WTC11 (cell line): ENCODE measurements around the gene LY6G6C. TPM values are rescaled to one million over a fixed set of nuclear protein-coding genes. Genes with fewer than 3 reads are reported as not detected.

Experiments used
- ATAC-seq: fragments of 200-7000 bp; cut with Tn5 transposase; 2 replicates; pipeline ENCODE4 v1.10.0; 2021; ENCODE audit warnings: mild to moderate bottlenecking, moderate library complexity
- CTCF ChIA-PET: fragments of 300-600 bp; sonication (Branson Sonifier 250); formaldehyde crosslinking; loops from one replicate; lab custom pipeline; 2021; ENCODE audit warnings: antibody characterized with exemption; lab: Charles Lee
- POLR2A ChIA-PET: fragments of 350-600 bp; sonication (Branson Sonifier 250); formaldehyde crosslinking; loops from one replicate; lab custom pipeline; 2021; ENCODE audit warnings: antibody characterized with exemption; lab: Charles Lee
- DNase-seq: peaks from one replicate; pipeline ENCODE4 v3.0.0; 2021; ENCODE audit warnings: low spot score
- H3K27ac Mint-ChIP-seq: 2 replicates; pipeline ENCODE4 v1.8.0; 2021; ENCODE audit warnings: mixed read lengths
- H3K27me3 Mint-ChIP-seq: 2 replicates; pipeline ENCODE4 v1.8.0; 2021; ENCODE audit warnings: low read depth, mild to moderate bottlenecking, moderate library complexity, mixed read lengths
- H3K36me3 Mint-ChIP-seq: 2 replicates; pipeline ENCODE4 v1.8.0; 2021; ENCODE audit warnings: mixed read lengths
- H3K4me1 Mint-ChIP-seq: 2 replicates; pipeline ENCODE4 v1.8.0; 2022; ENCODE audit warnings: mixed read lengths
- H3K4me3 Mint-ChIP-seq: 2 replicates; pipeline ENCODE4 v1.8.0; 2021; ENCODE audit warnings: mild to moderate bottlenecking, moderate library complexity, mixed read lengths
- H3K9me3 Mint-ChIP-seq: 2 replicates; pipeline ENCODE4 v1.8.0; 2021; ENCODE audit warnings: mixed read lengths
- ARID4B ChIP-seq: sonication (generic); formaldehyde crosslinking; IDR thresholded peaks from 2 replicates; pipeline ENCODE4 v1.8.0; 2023; ENCODE audit warnings: missing genetic modification reagents, mild to moderate bottlenecking, borderline replicate concordance
- ATF3 ChIP-seq: sonication (generic); formaldehyde crosslinking; conservative IDR thresholded peaks from 2 replicates; pipeline ENCODE4 v1.8.1; 2022; ENCODE audit warnings: mild to moderate bottlenecking, missing genetic modification reagents
- CDX4 ChIP-seq: fragments of 250-450 bp; sonication (Bioruptor Pico); IDR thresholded peaks from 2 replicates; pipeline ENCODE4 v1.9.0; 2021; ENCODE audit warnings: moderate library complexity, mild to moderate bottlenecking, inconsistent platforms, borderline replicate concordance
- CTCF ChIP-seq: fragments of 200-600 bp; IDR thresholded peaks from 2 replicates; pipeline ENCODE4 v1.8.0; 2022; ENCODE audit warnings: antibody characterized with exemption
- ESRRA ChIP-seq: sonication (generic); formaldehyde crosslinking; IDR thresholded peaks from 2 replicates; pipeline ENCODE4 v1.8.1; 2022; ENCODE audit warnings: mild to moderate bottlenecking, missing genetic modification reagents, borderline replicate concordance
- GRHL2 ChIP-seq: fragments of 250-450 bp; sonication (Bioruptor Pico); IDR thresholded peaks from 2 replicates; pipeline ENCODE4 v1.8.0; 2022; ENCODE audit warnings: mild to moderate bottlenecking, moderate library complexity; ENCODE audit not compliant: insufficient replicate concordance, severe bottlenecking
- KAT7 ChIP-seq: sonication (generic); formaldehyde crosslinking; IDR thresholded peaks from 2 replicates; pipeline ENCODE4 v1.8.1; 2023; ENCODE audit warnings: missing genetic modification reagents, mild to moderate bottlenecking, borderline replicate concordance
- MAX ChIP-seq: sonication (generic); formaldehyde crosslinking; IDR thresholded peaks from 2 replicates; pipeline ENCODE4 v1.8.0; 2022; ENCODE audit warnings: mild to moderate bottlenecking, missing genetic modification reagents
- NFYB ChIP-seq: sonication (generic); formaldehyde crosslinking; conservative IDR thresholded peaks from 2 replicates; pipeline ENCODE4 v1.8.0; 2022; ENCODE audit warnings: low read depth, missing genetic modification reagents
- NR3C1 ChIP-seq: sonication (generic); formaldehyde crosslinking; conservative IDR thresholded peaks from 2 replicates; pipeline ENCODE4 v1.8.1; 2023; ENCODE audit warnings: low read depth, mild to moderate bottlenecking, missing genetic modification reagents
- PREB ChIP-seq: sonication (generic); formaldehyde crosslinking; IDR thresholded peaks from 2 replicates; pipeline ENCODE4 v1.8.1; 2022; ENCODE audit warnings: mild to moderate bottlenecking, missing genetic modification reagents, moderate library complexity, borderline replicate concordance
- TCF7 ChIP-seq: sonication (generic); formaldehyde crosslinking; IDR thresholded peaks from 2 replicates; pipeline ENCODE4 v1.8.0; 2022; ENCODE audit warnings: mild to moderate bottlenecking, low read depth, missing genetic modification reagents, moderate library complexity
- TP53 ChIP-seq: sonication (generic); formaldehyde crosslinking; IDR thresholded peaks from 2 replicates; pipeline ENCODE4 v1.8.1; 2023; ENCODE audit warnings: mild to moderate bottlenecking, missing genetic modification reagents
- USF2 ChIP-seq: sonication (generic); formaldehyde crosslinking; IDR thresholded peaks from 2 replicates; pipeline ENCODE4 v1.8.1; 2023; ENCODE audit warnings: mild to moderate bottlenecking, missing genetic modification reagents, moderate library complexity
- ZMAT4 ChIP-seq: fragments of 250-450 bp; sonication (Bioruptor Pico); IDR thresholded peaks from 2 replicates; pipeline ENCODE4 v1.9.0; 2021; ENCODE audit warnings: mild to moderate bottlenecking
- ZNF512 ChIP-seq: sonication (generic); formaldehyde crosslinking; IDR thresholded peaks from 2 replicates; pipeline ENCODE4 v1.8.1; 2022; ENCODE audit warnings: missing genetic modification reagents, borderline replicate concordance
- ZNF532 ChIP-seq: fragments of 250-450 bp; sonication (Bioruptor Pico); IDR thresholded peaks from 2 replicates; pipeline ENCODE4 v1.9.0; 2021; ENCODE audit warnings: mild to moderate bottlenecking, borderline replicate concordance
- ZNF671 ChIP-seq: fragments of 250-450 bp; sonication (Bioruptor Pico); IDR thresholded peaks from 2 replicates; pipeline ENCODE4 v1.8.0; 2021; ENCODE audit warnings: mild to moderate bottlenecking
- total RNA-seq: library from RNA; stranded (reverse); gene quantifications from 3 replicates; pipeline ENCODE4 v1.2.3, GENCODE V29; 2021

The LY6G6C gene
- total RNA-seq, 1 experiment from 2014 or later, result 0.35 TPM

GRCh38 chr6:31739639-31740396 is 18.3 kb upstream of the LY6G6C start, which contains the start of gene MSH5:
MSH5 (plus strand) TSS chr6:31740005; CDS start chr6:31740467, 462 bp downstream.
- Mint-ChIP-seq H3K9me3 (no peaks in the 10 kb centered on the region), H3K36me3 (peaks cover 12% of the 10 kb centered on the region), H3K27me3 (no peaks in the 10 kb centered on the region; the same call in 1 of the 2 replicates), H3K4me3 (peak within 1 kb of the TSS; percentile 80), H3K4me1 (peaks cover 42% of the 10 kb centered on the region), H3K27ac (peak within 1 kb of the TSS; percentile 85)
- ATAC-seq, result peak; percentile 89
- POLR2A ChIA-PET, result interaction anchor here (0.5 to 4.5 kb wide), 13 partner anchors 11 to 983 kb away, joined by 3 to 32 read pairs (median 3); partner anchors contain the start of genes C6orf47, DDAH2, HSPA1A and HSPA1B
- CTCF ChIA-PET, result interaction anchor here (0.6 to 7.1 kb wide), 14 partner anchors 10 to 194 kb away, joined by 3 to 62 read pairs (median 8); partner anchors contain the start of genes ATP6V1G2, DDAH2, HSPA1B and LY6G5C
- peak; percentile 98 for DNase-seq
- TF ChIP-seq ESRRA (CRISPR knock-in tag) (peak; percentile 92), CTCF (no peak), CDX4 (CRISPR knock-in tag) (no peak), ZNF532 (CRISPR knock-in tag) (no peak), PREB (CRISPR knock-in tag) (no peak; the same call in 1 of the 2 replicates), ATF3 (CRISPR knock-in tag) (peak; percentile 58; the same call in 1 of the 2 replicates), NFYB (CRISPR knock-in tag) (peak; percentile 87), ZNF512 (no peak), ZMAT4 (CRISPR knock-in tag) (no peak), TP53 (CRISPR knock-in tag) (no peak), ZNF671 (CRISPR knock-in tag) (no peak), GRHL2 (CRISPR knock-in tag) (no peak), TCF7 (CRISPR knock-in tag) (peak; percentile 85; the same call in 1 of the 2 replicates), NR3C1 (CRISPR knock-in tag) (no peak), KAT7 (CRISPR knock-in tag) (no peak), USF2 (CRISPR knock-in tag) (no peak), MAX (CRISPR knock-in tag) (peak; percentile 99), ARID4B (CRISPR knock-in tag) (peak; percentile 98)
